Esophagus muscularis mucosa (tissue), 4 donors: ENCODE results near the gene ZBTB46.

Source experiments
- EP300 ChIP-seq: sonication (generic); formaldehyde crosslinking; IDR thresholded peaks from one replicate; pipeline ENCODE4 v1.6.1; 2017; ENCODE audit warnings: antibody characterized with exemption
- POLR2A ChIP-seq: fragments of 450-650 bp; IDR thresholded peaks from one replicate; pipeline ENCODE4 v1.6.1; 2017; ENCODE audit warnings: antibody characterized with exemption, moderate library complexity, mild to moderate bottlenecking, low read depth
- POLR2AphosphoS5 ChIP-seq, 2 donors: sonication (generic); formaldehyde crosslinking; IDR thresholded peaks; one replicate each; pipeline ENCODE4 v1.6.1; 2017; ENCODE audit warnings: antibody characterized with exemption in 2 of 2
- TF ChIP-seq, protein P1 (sequence below), 3 experiments: fragments of 200-600 bp in 2 of 3; fragments of 450-650 bp in 1 of 3; sonication (generic) in 2 of 3; IDR thresholded peaks; one replicate each; pipeline ENCODE4 v1.5.1; 2017 to 2019; ENCODE audit warnings: antibody characterized with exemption in 3 of 3, mild to moderate bottlenecking in 2 of 3, moderate library complexity in 1 of 3

DNA sequence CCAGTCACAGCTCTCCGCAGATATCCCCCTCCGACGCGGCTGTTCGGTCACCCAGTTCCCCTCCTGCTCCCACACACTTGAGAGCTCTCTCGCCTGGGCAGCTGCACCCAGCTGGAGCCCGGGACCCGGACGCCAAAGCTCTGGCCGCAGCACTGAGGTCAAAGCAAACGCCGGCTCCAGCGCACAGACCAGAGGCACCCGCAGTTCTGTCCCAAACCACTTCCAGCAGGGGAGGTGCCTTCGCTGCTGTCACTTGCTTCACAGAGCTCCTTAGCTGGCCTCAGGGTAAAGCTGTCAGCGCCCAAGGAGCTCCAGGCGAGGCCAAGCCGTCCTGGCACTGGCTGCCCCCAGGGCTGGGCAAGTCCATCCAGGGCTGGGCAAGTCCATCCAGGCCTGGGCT lies 63.6 kb downstream of the ZBTB46 start:
- TF ChIP-seq, protein P1, sequence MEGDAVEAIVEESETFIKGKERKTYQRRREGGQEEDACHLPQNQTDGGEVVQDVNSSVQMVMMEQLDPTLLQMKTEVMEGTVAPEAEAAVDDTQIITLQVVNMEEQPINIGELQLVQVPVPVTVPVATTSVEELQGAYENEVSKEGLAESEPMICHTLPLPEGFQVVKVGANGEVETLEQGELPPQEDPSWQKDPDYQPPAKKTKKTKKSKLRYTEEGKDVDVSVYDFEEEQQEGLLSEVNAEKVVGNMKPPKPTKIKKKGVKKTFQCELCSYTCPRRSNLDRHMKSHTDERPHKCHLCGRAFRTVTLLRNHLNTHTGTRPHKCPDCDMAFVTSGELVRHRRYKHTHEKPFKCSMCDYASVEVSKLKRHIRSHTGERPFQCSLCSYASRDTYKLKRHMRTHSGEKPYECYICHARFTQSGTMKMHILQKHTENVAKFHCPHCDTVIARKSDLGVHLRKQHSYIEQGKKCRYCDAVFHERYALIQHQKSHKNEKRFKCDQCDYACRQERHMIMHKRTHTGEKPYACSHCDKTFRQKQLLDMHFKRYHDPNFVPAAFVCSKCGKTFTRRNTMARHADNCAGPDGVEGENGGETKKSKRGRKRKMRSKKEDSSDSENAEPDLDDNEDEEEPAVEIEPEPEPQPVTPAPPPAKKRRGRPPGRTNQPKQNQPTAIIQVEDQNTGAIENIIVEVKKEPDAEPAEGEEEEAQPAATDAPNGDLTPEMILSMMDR (IDR thresholded peaks at IDR 0.05), result no peak
- no peak for TF ChIP-seq POLR2AphosphoS5 (IDR thresholded peaks at IDR 0.05)
- TF ChIP-seq POLR2A, result no peak
- TF ChIP-seq EP300, result no peak
